ENCODE measurements around the gene CACNA1B. TPM values are rescaled to one million over a fixed set of nuclear protein-coding genes. Genes with fewer than 3 reads are reported as not detected.

CACNA1B gene
- total and polyA plus RNA-seq, 4 donors: 0.01 to 0.20 (median 0.09) TPM; not detected in 1

DNA sequence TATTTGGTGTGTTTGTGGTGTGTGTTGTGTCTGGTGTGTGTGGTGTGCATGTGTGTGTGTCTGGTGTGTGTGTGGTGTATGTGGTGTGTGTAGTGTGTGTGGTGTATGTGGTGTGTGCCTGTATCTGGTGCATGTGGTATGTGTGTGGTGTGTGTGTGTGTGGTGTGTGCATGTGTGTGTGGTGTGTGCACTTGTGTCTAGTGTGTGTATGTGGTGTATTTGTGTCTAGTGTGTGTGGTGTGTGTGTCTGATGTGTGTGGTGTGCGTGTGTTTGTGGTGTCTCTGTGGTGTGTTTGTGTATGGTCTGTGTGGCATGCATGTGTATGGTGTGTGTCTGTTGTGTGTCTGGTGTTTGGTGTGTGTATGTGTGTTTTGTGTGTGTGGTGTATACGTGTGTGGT, 71.1 kb downstream of the CACNA1B start:
- no peak for ATAC-seq (ENCODE audit: insufficient read depth, low FRiP score)
- Histone ChIP-seq H3K27me3 (ENCODE audit: control insufficient read depth in 3 of 3, insufficient read depth in 3 of 3, low read length in 2 of 3) (peaks cover 0 to 4% (median 0%) of the 10 kb centered on the region in 3 donors), H3K36me3 (ENCODE audit: control insufficient read depth in 4 of 4, insufficient read depth in 4 of 4, low read length in 4 of 4) (no peaks in the 10 kb centered on the region), H3K9ac (ENCODE audit: insufficient read depth in 1 of 2, low read length in 2 of 2) (no peak overlapping the region), H3K27ac (ENCODE audit: low read depth in 1 of 2, low read length in 1 of 2) (no peak overlapping the region), H3K9me3 (ENCODE audit: control insufficient read depth in 4 of 4, insufficient read depth in 3 of 4, low read length in 3 of 4) (peaks cover 0 to 23% (median 11%) of the 10 kb centered on the region in 4 donors), H3K4me3 (no peak overlapping the region), H3K4me1 (ENCODE audit: control insufficient read depth in 5 of 5, insufficient read depth in 5 of 5, low read length in 5 of 5) (no peaks in the 10 kb centered on the region)
- DNase-seq: no peak
- 92 to 94% methylated on average over 2 of the region's 2 CpGs for WGBS, 2 donors
- TF ChIP-seq, protein P1, sequence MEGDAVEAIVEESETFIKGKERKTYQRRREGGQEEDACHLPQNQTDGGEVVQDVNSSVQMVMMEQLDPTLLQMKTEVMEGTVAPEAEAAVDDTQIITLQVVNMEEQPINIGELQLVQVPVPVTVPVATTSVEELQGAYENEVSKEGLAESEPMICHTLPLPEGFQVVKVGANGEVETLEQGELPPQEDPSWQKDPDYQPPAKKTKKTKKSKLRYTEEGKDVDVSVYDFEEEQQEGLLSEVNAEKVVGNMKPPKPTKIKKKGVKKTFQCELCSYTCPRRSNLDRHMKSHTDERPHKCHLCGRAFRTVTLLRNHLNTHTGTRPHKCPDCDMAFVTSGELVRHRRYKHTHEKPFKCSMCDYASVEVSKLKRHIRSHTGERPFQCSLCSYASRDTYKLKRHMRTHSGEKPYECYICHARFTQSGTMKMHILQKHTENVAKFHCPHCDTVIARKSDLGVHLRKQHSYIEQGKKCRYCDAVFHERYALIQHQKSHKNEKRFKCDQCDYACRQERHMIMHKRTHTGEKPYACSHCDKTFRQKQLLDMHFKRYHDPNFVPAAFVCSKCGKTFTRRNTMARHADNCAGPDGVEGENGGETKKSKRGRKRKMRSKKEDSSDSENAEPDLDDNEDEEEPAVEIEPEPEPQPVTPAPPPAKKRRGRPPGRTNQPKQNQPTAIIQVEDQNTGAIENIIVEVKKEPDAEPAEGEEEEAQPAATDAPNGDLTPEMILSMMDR (IDR thresholded peaks at IDR 0.05; ENCODE audit: control extremely low read depth, extremely low read depth): no peak

GRCh38 chr9:137949260-137949659, 71.7 kb downstream of the CACNA1B start:
- H3K4me3 ChIP-seq: no peak overlapping the region
- H3K9ac ChIP-seq (ENCODE audit: insufficient read depth in 1 of 2, low read length in 2 of 2): no peak overlapping the region
- peaks cover 0 to 4% (median 0%) of the 10 kb centered on the region in 3 donors for H3K27me3 ChIP-seq (ENCODE audit: control insufficient read depth in 3 of 3, insufficient read depth in 3 of 3, low read length in 2 of 3)
- DNase-seq (no peak), ATAC-seq (ENCODE audit: insufficient read depth, low FRiP score) (no peak)
- 86 to 91% methylated on average over 8 of the region's 8 CpGs for WGBS, 2 donors
- H3K4me1 ChIP-seq (ENCODE audit: control insufficient read depth in 5 of 5, insufficient read depth in 5 of 5, low read length in 5 of 5): no peaks in the 10 kb centered on the region
- H3K9me3 ChIP-seq (ENCODE audit: control insufficient read depth in 4 of 4, insufficient read depth in 3 of 4, low read length in 3 of 4): peaks cover 0 to 22% (median 11%) of the 10 kb centered on the region in 4 donors
- no peak overlapping the region for H3K27ac ChIP-seq (ENCODE audit: low read depth in 1 of 2, low read length in 1 of 2)
- TF ChIP-seq, protein P1 (IDR thresholded peaks at IDR 0.05; ENCODE audit: control extremely low read depth, extremely low read depth): no peak
- H3K36me3 ChIP-seq (ENCODE audit: control insufficient read depth in 4 of 4, insufficient read depth in 4 of 4, low read length in 4 of 4): no peaks in the 10 kb centered on the region

GRCh38 chr9:137951107-137951506, 73.5 kb downstream of the CACNA1B start:
- WGBS, 2 donors: 75 to 81% methylated on average over 8 of the region's 8 CpGs
- Histone ChIP-seq H3K4me1 (ENCODE audit: control insufficient read depth in 5 of 5, insufficient read depth in 5 of 5, low read length in 5 of 5) (no peaks in the 10 kb centered on the region), H3K4me3 (no peak overlapping the region), H3K36me3 (ENCODE audit: control insufficient read depth in 4 of 4, insufficient read depth in 4 of 4, low read length in 4 of 4) (no peaks in the 10 kb centered on the region), H3K27me3 (ENCODE audit: control insufficient read depth in 3 of 3, insufficient read depth in 3 of 3, low read length in 2 of 3) (peaks cover 0 to 4% (median 0%) of the 10 kb centered on the region in 3 donors), H3K27ac (ENCODE audit: low read depth in 1 of 2, low read length in 1 of 2) (no peak overlapping the region), H3K9me3 (ENCODE audit: control insufficient read depth in 4 of 4, insufficient read depth in 3 of 4, low read length in 3 of 4) (peaks cover 0 to 12% (median 4%) of the 10 kb centered on the region in 4 donors), H3K9ac (ENCODE audit: insufficient read depth in 1 of 2, low read length in 2 of 2) (no peak overlapping the region)
- TF ChIP-seq, protein P1 (IDR thresholded peaks at IDR 0.05; ENCODE audit: control extremely low read depth, extremely low read depth): no peak
- ATAC-seq (ENCODE audit: insufficient read depth, low FRiP score) (no peak), DNase-seq (no peak)

Measured in lung (tissue), 12 donors.